Nephron progenitor cell (in vitro differentiated cells): ENCODE results near the gene RAC3.

Source experiments
- DNase-seq: peaks from one replicate; pipeline ENCODE4 v3.0.0; 2021
- H3K27ac Mint-ChIP-seq: 2 replicates; pipeline ENCODE4 v1.8.0; 2021; ENCODE audit warnings: mild to moderate bottlenecking, moderate library complexity, mixed read lengths
- H3K27me3 Mint-ChIP-seq: 2 replicates; pipeline ENCODE4 v1.8.0; 2021; ENCODE audit warnings: mild to moderate bottlenecking, low read depth, mixed read lengths; ENCODE audit not compliant: poor library complexity
- H3K36me3 Mint-ChIP-seq: 2 replicates; pipeline ENCODE4 v1.8.0; 2021; ENCODE audit warnings: low read depth, mixed read lengths
- H3K4me1 Mint-ChIP-seq: 2 replicates; pipeline ENCODE4 v1.8.0; 2021; ENCODE audit warnings: mixed read lengths
- H3K4me3 Mint-ChIP-seq: 2 replicates; pipeline ENCODE4 v1.8.0; 2021; ENCODE audit warnings: mild to moderate bottlenecking, moderate library complexity, mixed read lengths
- H3K9me3 Mint-ChIP-seq: 2 replicates; pipeline ENCODE4 v1.8.0; 2021; ENCODE audit warnings: mild to moderate bottlenecking, moderate library complexity, mixed read lengths
- CTCF ChIP-seq: fragments of 200-600 bp; sonication (generic); IDR thresholded peaks from 2 replicates; pipeline ENCODE4 v1.5.0; 2021; ENCODE audit warnings: antibody characterized with exemption

RAC3 gene

GRCh38 chr17:82018152-82018988, 13.1 kb upstream of the RAC3 start:
- Mint-ChIP-seq H3K4me3 (no peak overlapping the region), H3K27ac (peak overlapping the region; percentile 93)
- no peak for TF ChIP-seq CTCF

DNA sequence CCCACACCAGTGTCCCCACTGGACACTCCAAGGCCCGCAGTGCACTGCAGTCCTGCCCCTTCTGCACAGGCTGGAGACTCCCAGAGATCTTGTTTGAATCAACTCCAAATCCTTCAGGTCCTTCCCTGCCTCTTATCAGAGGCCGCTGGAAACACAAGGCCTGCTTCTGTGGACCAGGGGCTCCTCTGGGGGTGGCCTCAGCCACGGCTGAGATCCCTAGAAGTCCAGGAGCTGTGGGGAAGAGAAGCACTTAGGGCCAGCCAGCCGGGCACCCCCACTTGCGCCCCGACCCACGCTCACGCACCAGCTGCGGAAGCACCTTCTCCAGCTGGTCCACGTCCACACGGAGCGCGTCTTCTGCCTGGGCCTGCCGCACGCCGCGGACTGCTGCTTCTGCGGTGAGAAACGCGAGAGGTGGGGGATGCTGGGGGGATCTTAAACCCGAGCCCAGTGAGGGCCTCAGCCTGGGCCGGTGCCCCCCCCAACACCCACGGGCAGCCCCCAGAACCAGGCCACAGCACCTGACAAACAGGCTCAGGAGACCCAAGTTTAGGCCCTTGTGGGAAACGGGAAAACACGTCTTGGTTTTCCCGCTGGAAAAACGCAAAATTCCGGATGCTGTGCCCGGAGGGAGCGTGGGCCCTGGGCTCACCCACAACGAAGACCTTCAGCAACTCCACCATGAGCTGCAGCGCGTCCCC, 12.3 kb upstream of the RAC3 start:
- TF ChIP-seq CTCF = no peak
- no peaks in the 10 kb centered on the region for H3K36me3 Mint-ChIP-seq
- H3K9me3 Mint-ChIP-seq = no peaks in the 10 kb centered on the region
- H3K27me3 Mint-ChIP-seq = no peaks in the 10 kb centered on the region
- DNase-seq = no peak
- no peak overlapping the region for H3K4me3 Mint-ChIP-seq
- peaks cover 32% of the 10 kb centered on the region for H3K4me1 Mint-ChIP-seq
- H3K27ac Mint-ChIP-seq = no peak overlapping the region

More at GRCh38 chr17:82018152-82018988, 13.1 kb upstream of the RAC3 start:
- no peaks in the 10 kb centered on the region for H3K36me3 Mint-ChIP-seq
- H3K4me1 Mint-ChIP-seq = peaks cover 33% of the 10 kb centered on the region
- DNase-seq = no peak
- H3K27me3 Mint-ChIP-seq = no peaks in the 10 kb centered on the region
- H3K9me3 Mint-ChIP-seq = no peaks in the 10 kb centered on the region

DNA sequence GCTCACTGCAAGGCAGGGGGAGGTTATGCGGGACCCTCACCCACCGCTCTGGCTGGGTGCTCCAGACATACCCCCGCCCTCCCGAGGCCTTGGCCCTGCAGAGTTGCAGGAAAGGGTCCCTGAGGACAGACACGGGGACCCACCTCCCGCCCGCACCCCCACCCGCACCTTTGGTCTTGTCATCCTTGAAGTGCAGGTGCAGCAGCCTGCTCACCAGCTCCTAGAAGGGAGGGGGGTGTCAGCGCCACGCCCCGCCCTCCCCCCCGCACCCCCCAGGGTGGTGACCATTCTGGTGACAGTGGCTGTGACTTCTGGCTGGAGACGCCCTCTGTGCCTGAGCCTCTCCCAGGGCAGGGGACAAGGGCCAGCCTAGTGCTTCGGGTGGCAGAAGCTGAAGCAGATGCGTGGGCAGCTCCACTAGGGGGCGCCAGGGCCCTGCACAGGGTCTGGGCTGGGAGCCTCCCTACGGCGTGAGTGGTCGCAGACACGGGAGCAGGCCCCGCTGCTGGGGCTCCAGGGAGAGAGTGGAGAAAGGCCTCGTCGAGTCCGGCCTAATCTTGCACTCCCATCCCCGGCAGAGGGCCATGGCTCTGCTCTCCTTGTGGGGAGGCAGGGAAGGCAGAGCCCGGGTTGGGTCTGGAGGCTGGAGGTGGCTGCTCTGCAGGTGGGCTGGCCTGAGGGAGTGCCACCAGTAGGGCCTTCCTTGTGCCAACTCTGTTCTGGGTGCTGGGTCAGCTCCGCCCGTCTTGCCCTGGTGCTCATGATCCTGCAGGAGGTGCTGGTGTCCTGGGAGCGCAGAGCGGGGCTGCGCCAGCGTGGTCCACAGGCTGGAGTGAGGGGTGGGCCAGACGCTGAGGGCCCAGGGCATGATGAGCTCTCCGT, 11.5 kb upstream of the RAC3 start:
- DNase-seq = peak; percentile 84
- Mint-ChIP-seq H3K4me1 (peaks cover 31% of the 10 kb centered on the region), H3K4me3 (no peak overlapping the region), H3K9me3 (no peaks in the 10 kb centered on the region), H3K27me3 (no peaks in the 10 kb centered on the region), H3K27ac (no peak overlapping the region), H3K36me3 (no peaks in the 10 kb centered on the region)
- TF ChIP-seq CTCF = peak; percentile 75

- no peak for DNase-seq
- Mint-ChIP-seq H3K27me3 (no peaks in the 10 kb centered on the region), H3K36me3 (no peaks in the 10 kb centered on the region), H3K4me1 (peaks cover 31% of the 10 kb centered on the region), H3K9me3 (no peaks in the 10 kb centered on the region), H3K27ac (no peak overlapping the region), H3K4me3 (no peak overlapping the region)
- no peak for TF ChIP-seq CTCF
Measured at GRCh38 chr17:82020572-82021106, 10.8 kb upstream of the RAC3 start.

- DNase-seq = peak; percentile 70
Measured at GRCh38 chr17:82021107-82021899, 10.2 kb upstream of the RAC3 start.

More at GRCh38 chr17:82021107-82021899, 10.2 kb upstream of the RAC3 start:
- TF ChIP-seq CTCF = peak; percentile 52
- H3K27ac Mint-ChIP-seq = no peak overlapping the region
- H3K4me1 Mint-ChIP-seq = peaks cover 31% of the 10 kb centered on the region
- peak overlapping the region; percentile 82 for H3K4me3 Mint-ChIP-seq
- H3K9me3 Mint-ChIP-seq = no peaks in the 10 kb centered on the region
- no peaks in the 10 kb centered on the region for H3K36me3 Mint-ChIP-seq
- no peaks in the 10 kb centered on the region for H3K27me3 Mint-ChIP-seq
